PC-9 (cell line): ENCODE results near the gene HSPB8.

ENCODE experiments used
- CTCF ChIP-seq: fragments of 200-600 bp; sonication (generic); conservative IDR thresholded peaks from 2 replicates; pipeline ENCODE4 v1.6.1; 2017; ENCODE audit warnings: mixed run types, antibody characterized with exemption, mild to moderate bottlenecking, moderate library complexity
- EZH2 ChIP-seq: fragments of 200-600 bp; sonication (generic); IDR thresholded peaks from 2 replicates; pipeline ENCODE4 v1.8.0; 2017; ENCODE audit warnings: antibody characterized with exemption, low read depth

- TF ChIP-seq CTCF: no peak
- TF ChIP-seq EZH2: no peak
Observed at GRCh38 chr12:119183942-119184695, 5.4 kb downstream of the HSPB8 start.
